GM21717 (cell line): ENCODE measurements around the gene DENND1A.
"Not testable (repeated sequence)": the region's sequence is repeated elsewhere in the genome, so short reads cannot be mapped to it uniquely, and the experiment has no call there.

Experiments used
- ATAC-seq: cut with Tn5 transposase; IDR thresholded peaks from one replicate; pipeline ENCODE4 v1.9.1; 2021; ENCODE audit warnings: mild to moderate bottlenecking, moderate library complexity; ENCODE audit not compliant: unreplicated experiment

DENND1A gene

GRCh38 chr9:123636805-123637204, 293.1 kb downstream of the DENND1A start:
- not testable (repeated sequence) for ATAC-seq

GRCh38 chr9:123631862-123632261, 298.1 kb downstream of the DENND1A start:
- ATAC-seq = no peak

- ATAC-seq = no peak
Measured at GRCh38 chr9:123630233-123630632, 299.7 kb downstream of the DENND1A start.

GRCh38 chr9:123629531-123629930, 300.4 kb downstream of the DENND1A start:
- ATAC-seq = no peak

GRCh38 chr9:123622711-123623241, 307.1 kb downstream of the DENND1A start:
- no peak for ATAC-seq

GRCh38 chr9:123620239-123620638, 309.7 kb downstream of the DENND1A start:
- ATAC-seq = no peak

- ATAC-seq = no peak
Measured at GRCh38 chr9:123617952-123618678, 311.8 kb downstream of the DENND1A start.

- no peak for ATAC-seq
Measured at GRCh38 chr9:123617286-123617685, 312.6 kb downstream of the DENND1A start.

- no peak for ATAC-seq
Measured at GRCh38 chr9:123616707-123617106, 313.2 kb downstream of the DENND1A start.

- no peak for ATAC-seq
Measured at GRCh38 chr9:123615381-123615780, 314.5 kb downstream of the DENND1A start.

- ATAC-seq = no peak
Measured at GRCh38 chr9:123614306-123615263, 315.3 kb downstream of the DENND1A start.

GRCh38 chr9:123611226-123611625, 318.7 kb downstream of the DENND1A start:
- no peak for ATAC-seq

GRCh38 chr9:123609844-123610243, 320.1 kb downstream of the DENND1A start:
- ATAC-seq = no peak

- peak; percentile 99 for ATAC-seq
Measured at GRCh38 chr9:123608104-123608503, 321.8 kb downstream of the DENND1A start.

GRCh38 chr9:123607479-123607878, 322.4 kb downstream of the DENND1A start:
- ATAC-seq = no peak

GRCh38 chr9:123606141-123606540, 323.8 kb downstream of the DENND1A start:
- ATAC-seq = no peak

GRCh38 chr9:123605286-123605685, 324.6 kb downstream of the DENND1A start:
- no peak for ATAC-seq

- no peak for ATAC-seq
Measured at GRCh38 chr9:123604861-123605260, 325.1 kb downstream of the DENND1A start.

GRCh38 chr9:123601828-123602227, 328.1 kb downstream of the DENND1A start:
- no peak for ATAC-seq

GRCh38 chr9:123599781-123600180, 330.1 kb downstream of the DENND1A start:
- ATAC-seq = no peak

- no peak for ATAC-seq
Measured at GRCh38 chr9:123597876-123598556, 331.9 kb downstream of the DENND1A start.
